Smooth muscle cell (in vitro differentiated cells): Measurements from ENCODE around the gene POLR3K. TPM values are rescaled to one million over a fixed set of nuclear protein-coding genes. Genes with fewer than 3 reads are reported as not detected.
"Not testable (repeated sequence)": the region's sequence is repeated elsewhere in the genome, so short reads cannot be mapped to it uniquely, and the experiment has no call there.

Experiments
- DNase-seq: peaks from one replicate; lab custom pipeline; 2025; ENCODE audit not compliant: unreplicated experiment; lab: John Stamatoyannopoulos, UW
- H2AFZ ChIP-seq: fragments of 200-600 bp; sonication (generic); 2 replicates; pipeline ENCODE4 v1.6.0; 2016; ENCODE audit warnings: antibody characterized with exemption, low read depth, mild to moderate bottlenecking
- H3F3A ChIP-seq: fragments of 200-600 bp; sonication (generic); 2 replicates; pipeline ENCODE4 v1.6.0; 2017; ENCODE audit warnings: antibody characterized with exemption, low read depth
- H3K27ac ChIP-seq: fragments of 200-600 bp; sonication (generic); 2 replicates; pipeline ENCODE4 v1.5.1; 2016; ENCODE audit warnings: low read depth, mild to moderate bottlenecking
- H3K27me3 ChIP-seq: fragments of 200-600 bp; sonication (generic); 2 replicates; pipeline ENCODE4 v1.6.1; 2016; ENCODE audit warnings: low read depth, mild to moderate bottlenecking
- H3K36me3 ChIP-seq: fragments of 200-600 bp; sonication (generic); 2 replicates; pipeline ENCODE4 v1.5.1; 2016; ENCODE audit warnings: low read depth
- H3K4me1 ChIP-seq: fragments of 200-600 bp; sonication (generic); 2 replicates; pipeline ENCODE4 v1.5.1; 2016; ENCODE audit warnings: low read depth
- H3K4me2 ChIP-seq: fragments of 200-600 bp; sonication (generic); 2 replicates; pipeline ENCODE4 v1.6.0; 2016; ENCODE audit warnings: mild to moderate bottlenecking
- H3K4me3 ChIP-seq: fragments of 200-600 bp; sonication (generic); 2 replicates; pipeline ENCODE4 v1.5.1; 2016; ENCODE audit warnings: mild to moderate bottlenecking
- H3K79me2 ChIP-seq: fragments of 200-600 bp; sonication (generic); 2 replicates; pipeline ENCODE4 v1.6.0; 2016; ENCODE audit warnings: low read depth, mild to moderate bottlenecking
- H3K9ac ChIP-seq: fragments of 200-600 bp; sonication (generic); 2 replicates; pipeline ENCODE4 v1.6.0; 2016; ENCODE audit warnings: low read depth
- H3K9me3 ChIP-seq: fragments of 200-600 bp; sonication (generic); replicated peaks from 2 replicates; pipeline ENCODE4 v1.5.1; 2016; ENCODE audit warnings: low read depth
- H4K20me1 ChIP-seq: fragments of 200-600 bp; sonication (generic); 2 replicates; pipeline ENCODE4 v1.6.0; 2016; ENCODE audit warnings: low read depth
- WGBS: methylation state at CpG from one replicate; pipeline ENCODE4 v1.1.7; 2016; ENCODE audit warnings: low lambda C conversion rate; 5-methylcytosine and 5-hydroxymethylcytosine counted together
- polyA plus RNA-seq: library from polyadenylated mRNA; unstranded; fragments of >200 nt; fragmentation: Nextera tagmentation; extraction: Ambion mirVana; gene quantifications from 2 replicates; pipeline ENCODE4 v1.2.1, GENCODE V29; 2016
- total RNA-seq: library from RNA; depleted of rRNA; stranded (reverse); fragments of >200 nt; gene quantifications from 2 replicates; pipeline ENCODE4 v1.2.3, GENCODE V29; 2014
- TF ChIP-seq, protein P1 (sequence below): fragments of 200-600 bp; sonication (generic); IDR thresholded peaks from 2 replicates; pipeline ENCODE4 v1.5.1; 2017; ENCODE audit warnings: borderline replicate concordance, mild to moderate bottlenecking, antibody characterized with exemption; ENCODE audit not compliant: insufficient read depth, poor library complexity, severe bottlenecking

Gene POLR3K
- total and polyA plus RNA-seq, 2 experiments from 2014 or later: 2.9 to 10.5 TPM

DNA sequence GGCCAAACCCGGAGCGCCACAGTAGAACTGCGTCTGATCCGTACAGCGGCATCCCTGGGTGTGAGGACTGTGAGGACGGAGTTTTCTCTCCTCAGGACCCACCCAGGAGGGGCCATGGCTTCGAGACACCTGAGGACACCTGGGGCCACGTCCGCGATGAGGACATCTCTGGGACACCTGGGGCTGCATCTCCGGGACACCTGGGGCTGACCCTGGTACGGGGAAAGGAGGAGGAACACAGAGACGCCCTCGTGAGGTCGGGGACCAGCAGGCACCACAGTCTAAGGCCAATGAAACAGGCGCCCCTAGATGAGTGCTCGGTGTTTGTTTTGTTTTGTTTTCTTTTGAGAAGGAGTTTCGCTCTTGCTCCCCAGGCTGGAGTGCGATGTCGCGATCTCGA, 29.3 kb downstream of the POLR3K start:
- not testable (repeated sequence) for H3K27me3 ChIP-seq, H3K9ac ChIP-seq, H4K20me1 ChIP-seq, H3K4me2 ChIP-seq, H3F3A ChIP-seq, H3K36me3 ChIP-seq, H3K4me1 ChIP-seq, H2AFZ ChIP-seq, H3K9me3 ChIP-seq, H3K79me2 ChIP-seq, H3K4me3 ChIP-seq, DNase-seq, H3K27ac ChIP-seq
- WGBS: 95% methylated on average over 12 of the region's 22 CpGs

- not testable (repeated sequence) for H3K4me3 ChIP-seq, H4K20me1 ChIP-seq, H3F3A ChIP-seq, H3K36me3 ChIP-seq, H3K9ac ChIP-seq, H3K4me1 ChIP-seq, H3K9me3 ChIP-seq, H3K27ac ChIP-seq, H3K27me3 ChIP-seq, H3K79me2 ChIP-seq, H2AFZ ChIP-seq, DNase-seq, H3K4me2 ChIP-seq
- 88% methylated on average over 12 of the region's 12 CpGs for WGBS
Measured at GRCh38 chr16:20886-21285, 32.5 kb downstream of the POLR3K start.

GRCh38 chr16:17062-17765, 36.2 kb downstream of the POLR3K start:
- H3K9me3 ChIP-seq, H3K4me3 ChIP-seq, H3K27me3 ChIP-seq, DNase-seq, H3K27ac ChIP-seq, H3K4me2 ChIP-seq, H4K20me1 ChIP-seq, H3F3A ChIP-seq, H3K9ac ChIP-seq, H3K36me3 ChIP-seq, H3K4me1 ChIP-seq, H2AFZ ChIP-seq, H3K79me2 ChIP-seq: not testable (repeated sequence)
- 92% methylated on average over 12 of the region's 20 CpGs for WGBS

DNA sequence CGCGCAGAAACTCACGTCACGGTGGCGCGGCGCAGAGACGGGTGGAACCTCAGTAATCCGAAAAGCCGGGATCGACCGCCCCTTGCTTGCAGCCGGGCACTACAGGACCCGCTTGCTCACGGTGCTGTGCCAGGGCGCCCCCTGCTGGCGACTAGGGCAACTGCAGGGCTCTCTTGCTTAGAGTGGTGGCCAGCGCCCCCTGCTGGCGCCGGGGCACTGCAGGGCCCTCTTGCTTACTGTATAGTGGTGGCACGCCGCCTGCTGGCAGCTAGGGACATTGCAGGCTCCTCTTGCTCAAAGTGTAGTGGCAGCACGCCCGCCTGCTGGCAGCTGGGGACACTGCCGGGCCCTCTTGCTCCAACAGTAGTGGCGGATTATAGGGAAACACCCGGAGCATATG, 42.6 kb downstream of the POLR3K start:
- not testable (repeated sequence) for H3K4me1 ChIP-seq, H3K27ac ChIP-seq, H3F3A ChIP-seq, H3K36me3 ChIP-seq, DNase-seq, H3K9ac ChIP-seq, H2AFZ ChIP-seq, H3K4me2 ChIP-seq, H3K27me3 ChIP-seq, H3K79me2 ChIP-seq, H3K4me3 ChIP-seq, H3K9me3 ChIP-seq, H4K20me1 ChIP-seq
- TF ChIP-seq, protein P1, sequence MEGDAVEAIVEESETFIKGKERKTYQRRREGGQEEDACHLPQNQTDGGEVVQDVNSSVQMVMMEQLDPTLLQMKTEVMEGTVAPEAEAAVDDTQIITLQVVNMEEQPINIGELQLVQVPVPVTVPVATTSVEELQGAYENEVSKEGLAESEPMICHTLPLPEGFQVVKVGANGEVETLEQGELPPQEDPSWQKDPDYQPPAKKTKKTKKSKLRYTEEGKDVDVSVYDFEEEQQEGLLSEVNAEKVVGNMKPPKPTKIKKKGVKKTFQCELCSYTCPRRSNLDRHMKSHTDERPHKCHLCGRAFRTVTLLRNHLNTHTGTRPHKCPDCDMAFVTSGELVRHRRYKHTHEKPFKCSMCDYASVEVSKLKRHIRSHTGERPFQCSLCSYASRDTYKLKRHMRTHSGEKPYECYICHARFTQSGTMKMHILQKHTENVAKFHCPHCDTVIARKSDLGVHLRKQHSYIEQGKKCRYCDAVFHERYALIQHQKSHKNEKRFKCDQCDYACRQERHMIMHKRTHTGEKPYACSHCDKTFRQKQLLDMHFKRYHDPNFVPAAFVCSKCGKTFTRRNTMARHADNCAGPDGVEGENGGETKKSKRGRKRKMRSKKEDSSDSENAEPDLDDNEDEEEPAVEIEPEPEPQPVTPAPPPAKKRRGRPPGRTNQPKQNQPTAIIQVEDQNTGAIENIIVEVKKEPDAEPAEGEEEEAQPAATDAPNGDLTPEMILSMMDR: peak; percentile 31
- 17% methylated on average over 9 of the region's 27 CpGs for WGBS

DNA sequence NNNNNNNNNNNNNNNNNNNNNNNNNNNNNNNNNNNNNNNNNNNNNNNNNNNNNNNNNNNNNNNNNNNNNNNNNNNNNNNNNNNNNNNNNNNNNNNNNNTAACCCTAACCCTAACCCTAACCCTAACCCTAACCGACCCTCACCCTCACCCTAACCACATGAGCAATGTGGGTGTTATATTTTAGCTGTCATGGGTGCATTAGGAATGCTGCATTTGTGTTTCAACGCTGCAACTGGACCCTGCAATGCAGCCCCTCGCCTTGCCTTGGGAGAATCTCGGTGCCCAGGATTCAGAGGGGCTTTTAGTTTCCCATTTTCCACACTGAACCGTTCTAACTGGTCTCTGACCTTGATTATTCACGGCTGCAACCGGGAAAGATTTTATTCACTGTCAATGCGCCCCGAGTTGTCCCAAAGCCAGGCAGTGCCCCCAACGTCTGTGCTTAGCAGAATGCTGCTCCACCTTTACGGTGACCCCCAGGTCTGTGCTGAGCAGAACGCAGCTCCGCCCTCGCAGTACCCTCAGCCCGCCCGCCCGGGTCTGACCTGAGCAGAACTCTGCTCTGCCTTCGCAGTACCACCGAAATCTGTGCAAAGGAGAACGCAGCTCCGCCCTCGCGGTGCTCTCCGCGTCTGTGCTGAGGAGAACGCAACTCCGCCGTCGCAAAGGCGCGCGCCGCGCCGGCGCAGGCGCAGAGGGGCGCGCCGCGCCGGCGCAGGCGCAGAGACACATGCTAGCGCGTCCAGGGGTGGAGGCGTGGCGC, 43.3 kb downstream of the POLR3K start:
- no peak overlapping the region for H2AFZ ChIP-seq
- WGBS: 57% methylated on average over 7 of the region's 48 CpGs
- H4K20me1 ChIP-seq: no peaks in the 10 kb centered on the region
- H3K9ac ChIP-seq: no peak overlapping the region
- H3K36me3 ChIP-seq: no peaks in the 10 kb centered on the region
- no peaks in the 10 kb centered on the region for H3F3A ChIP-seq
- no peak overlapping the region for H3K27ac ChIP-seq
- no peaks in the 10 kb centered on the region for H3K9me3 ChIP-seq
- no peaks in the 10 kb centered on the region for H3K79me2 ChIP-seq
- TF ChIP-seq, protein P1: no peak
- no peak overlapping the region for H3K4me2 ChIP-seq
- DNase-seq: no peak
- no peak overlapping the region for H3K4me3 ChIP-seq
- no peaks in the 10 kb centered on the region for H3K27me3 ChIP-seq
- no peaks in the 10 kb centered on the region for H3K4me1 ChIP-seq
